ENCODE measurements around the gene FAM174B.

- TF ChIP-seq CTCF (conservative IDR thresholded peaks at IDR 0.05 in 1 of 2, IDR thresholded peaks at IDR 0.05 in 1 of 2; ENCODE audit: extremely low read depth in 1 of 2, insufficient read depth in 1 of 2, low read depth in 1 of 2, low read length in 2 of 2) = no peak
- TF ChIP-seq EZH2 (IDR thresholded peaks at IDR 0.05; ENCODE audit: borderline replicate concordance, low read length) = no peak
These were observed 11.2 kb upstream of the FAM174B start for GRCh38 chr15:92666780-92667179.
